LNCAP (cell line): ENCODE data around the gene TMED4.

Experiments
- TF ChIP-seq, protein P1 (sequence below): fragments of 450-650 bp; IDR thresholded peaks from 2 replicates; pipeline ENCODE4 v1.5.1; 2017; ENCODE audit warnings: mild to moderate bottlenecking

The TMED4 gene

DNA sequence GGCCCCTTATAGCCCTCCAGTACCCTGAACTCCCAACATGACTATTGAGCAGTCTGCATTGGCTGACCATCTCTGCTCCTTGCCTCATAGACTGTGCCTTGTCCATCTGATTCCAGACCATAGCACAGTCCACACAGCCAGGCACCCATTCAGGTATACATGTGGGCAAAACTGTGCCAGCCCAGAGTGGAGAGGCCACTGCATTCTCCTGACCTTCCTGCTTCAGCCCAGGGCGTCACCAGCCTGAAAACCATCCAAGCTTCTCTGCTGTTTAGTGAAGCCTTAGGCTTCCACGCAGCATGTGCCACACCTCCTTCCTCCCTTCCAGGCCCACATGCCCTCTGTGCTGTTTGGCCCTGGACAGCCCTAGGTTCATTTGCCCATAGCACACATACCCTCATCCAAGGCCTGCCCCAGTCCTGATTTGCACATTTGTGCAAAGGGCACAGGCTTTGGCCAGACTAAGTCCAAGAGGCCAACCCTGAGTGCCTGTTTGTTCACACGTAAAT lies 18.8 kb downstream of the TMED4 start:
- TF ChIP-seq, protein P1, sequence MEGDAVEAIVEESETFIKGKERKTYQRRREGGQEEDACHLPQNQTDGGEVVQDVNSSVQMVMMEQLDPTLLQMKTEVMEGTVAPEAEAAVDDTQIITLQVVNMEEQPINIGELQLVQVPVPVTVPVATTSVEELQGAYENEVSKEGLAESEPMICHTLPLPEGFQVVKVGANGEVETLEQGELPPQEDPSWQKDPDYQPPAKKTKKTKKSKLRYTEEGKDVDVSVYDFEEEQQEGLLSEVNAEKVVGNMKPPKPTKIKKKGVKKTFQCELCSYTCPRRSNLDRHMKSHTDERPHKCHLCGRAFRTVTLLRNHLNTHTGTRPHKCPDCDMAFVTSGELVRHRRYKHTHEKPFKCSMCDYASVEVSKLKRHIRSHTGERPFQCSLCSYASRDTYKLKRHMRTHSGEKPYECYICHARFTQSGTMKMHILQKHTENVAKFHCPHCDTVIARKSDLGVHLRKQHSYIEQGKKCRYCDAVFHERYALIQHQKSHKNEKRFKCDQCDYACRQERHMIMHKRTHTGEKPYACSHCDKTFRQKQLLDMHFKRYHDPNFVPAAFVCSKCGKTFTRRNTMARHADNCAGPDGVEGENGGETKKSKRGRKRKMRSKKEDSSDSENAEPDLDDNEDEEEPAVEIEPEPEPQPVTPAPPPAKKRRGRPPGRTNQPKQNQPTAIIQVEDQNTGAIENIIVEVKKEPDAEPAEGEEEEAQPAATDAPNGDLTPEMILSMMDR, result no peak

DNA sequence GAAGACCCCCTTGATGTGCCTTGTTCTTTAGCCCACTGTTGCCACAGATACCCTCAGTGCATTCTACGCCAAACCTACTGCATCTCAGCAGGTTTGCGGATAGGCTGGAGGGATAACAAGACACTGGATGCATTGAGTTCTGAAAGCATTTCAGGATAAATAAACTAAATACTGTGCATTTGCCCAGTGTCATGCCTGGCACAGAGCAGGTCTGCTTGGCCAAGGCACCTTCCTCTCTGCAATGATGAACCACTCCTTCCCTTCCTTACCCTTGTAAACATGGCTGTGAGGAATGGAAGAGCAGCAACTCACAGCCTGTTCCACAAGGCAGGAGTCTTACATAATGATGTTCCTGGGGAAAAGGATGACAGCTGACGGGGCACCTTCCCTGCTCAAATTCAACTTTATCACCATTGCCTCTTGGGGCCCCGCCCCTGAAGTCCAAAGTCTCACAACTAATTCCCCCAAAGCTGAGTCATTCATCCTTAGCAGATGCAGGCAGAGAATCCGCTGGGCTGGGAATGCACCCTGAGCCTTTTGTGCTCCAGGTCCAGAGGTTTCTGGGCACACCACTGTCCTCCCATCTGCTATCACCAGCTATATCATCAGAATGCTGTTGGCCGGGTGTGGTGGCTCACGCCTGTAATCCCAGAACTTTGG lies 19.9 kb downstream of the TMED4 start:
- TF ChIP-seq, protein P1, result no peak

DNA sequence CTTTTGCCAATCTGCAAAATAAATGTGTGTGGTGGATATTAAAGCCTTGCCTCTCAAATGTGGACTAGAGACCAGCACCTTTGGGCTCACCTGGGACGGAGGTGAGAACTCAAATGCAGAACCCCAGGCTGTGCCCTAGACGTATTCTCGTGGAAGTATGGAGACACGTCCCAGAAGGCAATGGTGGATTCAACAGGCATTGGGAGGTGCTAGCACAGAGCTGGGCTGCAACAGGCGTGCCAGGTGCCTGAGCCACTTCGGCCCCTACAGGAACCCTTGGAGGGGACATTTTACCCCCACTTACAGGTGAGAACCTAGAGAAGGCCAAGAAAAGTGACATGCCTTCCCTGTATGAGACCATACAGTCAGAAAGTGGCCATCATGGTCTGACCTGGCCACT lies 20.6 kb downstream of the TMED4 start:
- TF ChIP-seq, protein P1, result no peak

DNA sequence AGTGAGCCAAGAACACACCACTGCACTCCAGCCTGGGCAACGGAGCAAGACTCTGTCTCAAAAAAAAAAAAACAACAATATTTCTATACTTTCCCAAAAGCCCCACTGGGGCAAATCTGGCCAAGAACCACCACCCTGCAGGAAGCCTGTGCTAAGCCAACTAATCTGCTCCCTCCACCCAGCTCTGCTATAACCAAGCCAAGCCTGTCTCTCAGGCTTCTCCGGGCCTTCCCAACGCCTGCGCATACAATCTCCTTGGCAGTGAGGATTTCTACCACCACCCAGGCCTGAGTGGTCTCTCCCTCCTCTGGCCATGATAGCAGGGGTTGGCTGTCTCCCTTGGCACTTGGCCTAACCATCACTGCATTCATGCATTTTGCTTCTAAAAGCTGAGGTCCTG lies 22.5 kb downstream of the TMED4 start:
- TF ChIP-seq, protein P1, result no peak

DNA sequence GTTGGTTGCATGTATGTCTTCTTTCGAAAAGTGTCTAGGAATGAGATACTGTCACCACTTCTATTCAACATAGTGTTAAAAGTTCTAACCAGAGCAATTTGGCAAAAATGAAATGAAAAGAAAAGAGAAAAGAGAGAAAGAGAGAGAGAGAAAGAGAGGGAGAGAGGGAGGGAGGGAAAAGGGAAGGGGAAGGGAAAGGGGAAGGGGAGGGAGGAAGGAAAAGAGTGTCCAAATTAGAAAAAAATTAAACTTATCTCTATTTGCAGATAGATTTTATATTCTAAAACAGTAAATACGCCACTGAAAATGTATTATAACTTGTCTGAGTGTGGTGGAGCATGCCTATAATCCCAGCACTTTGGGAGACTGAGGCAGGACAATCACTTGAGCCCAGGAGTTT lies 24.5 kb downstream of the TMED4 start:
- TF ChIP-seq, protein P1, result no peak

DNA sequence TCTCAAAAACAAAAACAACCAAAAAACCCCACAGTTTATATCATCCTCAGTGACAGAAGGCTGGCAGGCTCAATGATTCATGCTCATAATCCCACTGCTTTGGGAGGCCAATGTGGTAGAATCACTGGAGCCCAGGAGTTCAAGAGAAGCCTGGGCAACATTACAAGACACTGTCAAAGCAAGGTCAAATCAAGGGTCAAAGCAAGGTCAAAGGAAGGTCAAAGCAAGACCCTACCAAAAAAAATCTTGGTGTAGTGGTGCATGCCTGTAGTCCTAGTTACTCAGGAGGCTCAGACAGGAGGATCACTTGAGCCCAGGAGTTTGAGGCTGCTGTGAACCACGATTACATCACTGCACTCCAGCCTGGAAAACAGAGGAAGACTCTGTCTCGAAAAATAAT lies 26.7 kb downstream of the TMED4 start:
- TF ChIP-seq, protein P1, result no peak

DNA sequence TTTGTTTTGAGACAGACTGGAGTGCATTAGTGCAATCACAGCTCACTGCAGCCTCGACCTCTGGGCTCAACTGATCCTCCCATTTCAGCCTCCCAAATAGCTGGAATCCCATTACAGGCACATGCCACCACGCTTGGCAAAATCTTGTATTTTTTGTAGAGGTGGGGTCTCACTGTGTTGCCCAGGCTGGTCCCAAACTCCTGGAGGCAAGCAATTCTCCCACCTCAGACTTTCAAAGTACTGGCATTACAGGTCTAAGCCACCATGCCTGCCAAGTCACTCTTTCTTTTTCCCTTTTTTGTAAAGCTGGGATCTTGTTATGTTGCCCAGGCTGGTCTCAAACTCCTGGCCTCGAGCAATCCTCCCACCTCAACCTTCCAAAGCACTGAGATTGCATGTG lies 32.6 kb downstream of the TMED4 start:
- TF ChIP-seq, protein P1, result no peak

DNA sequence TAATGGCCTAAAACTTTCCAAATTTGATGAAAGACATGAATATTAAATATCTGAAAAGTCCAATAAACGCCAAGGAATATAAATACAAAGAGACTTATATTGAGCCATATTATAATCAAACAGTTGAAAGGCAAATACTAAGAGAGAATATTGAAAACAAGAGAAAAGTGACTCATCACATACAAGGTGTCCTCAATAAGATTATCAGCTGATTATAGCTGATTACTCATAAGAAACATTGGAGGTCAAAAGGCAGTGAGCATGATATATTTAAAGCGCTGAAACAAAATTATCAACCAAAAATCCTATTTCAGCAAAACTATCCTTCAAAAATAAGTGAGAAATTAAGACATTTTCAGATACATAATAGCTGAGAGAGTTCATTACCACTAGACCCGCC lies 33.1 kb downstream of the TMED4 start:
- TF ChIP-seq, protein P1, result no peak
